HL-60 (cell line): Measurements from ENCODE around the gene TTC27.

Source experiments
- DNase-seq, 2 experiments: peaks; one replicate each; pipeline ENCODE4 v3.0.0-alpha.2; 2010 to 2020; ENCODE audit warnings: low read depth in 1 of 2, low spot score in 1 of 2
- H3K27ac ChIP-seq: fragments of 250-450 bp; sonication (Bioruptor Pico); replicated peaks from 2 replicates; pipeline ENCODE4 v1.5.1; 2020; ENCODE audit warnings: mild to moderate bottlenecking, moderate library complexity
- H3K27me3 ChIP-seq: fragments of 250-450 bp; sonication (Bioruptor Pico); 2 replicates; pipeline ENCODE4 v1.5.1; 2021; ENCODE audit warnings: mild to moderate bottlenecking, moderate library complexity; ENCODE audit not compliant: insufficient read depth, poor library complexity, severe bottlenecking
- H3K4me3 ChIP-seq: replicated peaks from 2 replicates; pipeline ENCODE4 v1.5.1; 2011; ENCODE audit warnings: mild to moderate bottlenecking, control low read depth, low read length; ENCODE audit not compliant: insufficient read depth
- GABPA ChIP-seq: IDR thresholded peaks from 2 replicates; pipeline ENCODE4 v1.6.1; 2012; ENCODE audit warnings: low read depth
- POLR2AphosphoS5 ChIP-seq: IDR thresholded peaks from 2 replicates; pipeline ENCODE4 v1.6.1; 2012; ENCODE audit warnings: low read depth
- SPI1 ChIP-seq: IDR thresholded peaks from 2 replicates; pipeline ENCODE4 v1.6.1; 2012; ENCODE audit warnings: low read depth, mild to moderate bottlenecking, borderline replicate concordance
- TF ChIP-seq, protein P1 (sequence below): IDR thresholded peaks from 2 replicates; pipeline ENCODE4 v1.6.1; 2012; ENCODE audit warnings: low read depth; ENCODE audit not compliant: insufficient replicate concordance
- TF ChIP-seq, protein P2 (sequence below): IDR thresholded peaks from one replicate; pipeline ENCODE4 v1.5.1; 2011; ENCODE audit warnings: low read length, control low read depth, inconsistent platforms; ENCODE audit not compliant: insufficient read depth

The TTC27 gene

DNA sequence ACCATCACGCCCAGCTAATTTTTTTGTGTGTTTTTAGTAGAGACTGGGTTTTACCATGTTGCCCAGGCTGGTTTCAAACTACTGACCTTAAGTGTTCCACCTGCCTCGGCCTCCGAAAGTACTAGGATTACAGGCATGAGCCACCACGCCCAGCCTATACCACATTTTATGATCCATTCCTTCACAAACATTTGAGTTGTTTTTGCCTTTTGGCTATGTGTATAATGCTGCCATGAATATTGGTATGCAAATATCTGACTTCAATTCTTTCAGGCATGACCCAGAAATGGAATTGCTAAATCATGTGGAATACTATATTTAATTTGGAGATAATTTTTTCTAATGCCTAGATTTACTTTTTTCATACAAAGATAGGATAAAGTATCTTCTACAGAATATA, 68.6 kb downstream of the TTC27 start:
- no peak for DNase-seq
- H3K27me3 ChIP-seq: no peaks in the 10 kb centered on the region
- TF ChIP-seq SPI1 (no peak), GABPA (no peak), POLR2AphosphoS5 (no peak)
- TF ChIP-seq, protein P1, sequence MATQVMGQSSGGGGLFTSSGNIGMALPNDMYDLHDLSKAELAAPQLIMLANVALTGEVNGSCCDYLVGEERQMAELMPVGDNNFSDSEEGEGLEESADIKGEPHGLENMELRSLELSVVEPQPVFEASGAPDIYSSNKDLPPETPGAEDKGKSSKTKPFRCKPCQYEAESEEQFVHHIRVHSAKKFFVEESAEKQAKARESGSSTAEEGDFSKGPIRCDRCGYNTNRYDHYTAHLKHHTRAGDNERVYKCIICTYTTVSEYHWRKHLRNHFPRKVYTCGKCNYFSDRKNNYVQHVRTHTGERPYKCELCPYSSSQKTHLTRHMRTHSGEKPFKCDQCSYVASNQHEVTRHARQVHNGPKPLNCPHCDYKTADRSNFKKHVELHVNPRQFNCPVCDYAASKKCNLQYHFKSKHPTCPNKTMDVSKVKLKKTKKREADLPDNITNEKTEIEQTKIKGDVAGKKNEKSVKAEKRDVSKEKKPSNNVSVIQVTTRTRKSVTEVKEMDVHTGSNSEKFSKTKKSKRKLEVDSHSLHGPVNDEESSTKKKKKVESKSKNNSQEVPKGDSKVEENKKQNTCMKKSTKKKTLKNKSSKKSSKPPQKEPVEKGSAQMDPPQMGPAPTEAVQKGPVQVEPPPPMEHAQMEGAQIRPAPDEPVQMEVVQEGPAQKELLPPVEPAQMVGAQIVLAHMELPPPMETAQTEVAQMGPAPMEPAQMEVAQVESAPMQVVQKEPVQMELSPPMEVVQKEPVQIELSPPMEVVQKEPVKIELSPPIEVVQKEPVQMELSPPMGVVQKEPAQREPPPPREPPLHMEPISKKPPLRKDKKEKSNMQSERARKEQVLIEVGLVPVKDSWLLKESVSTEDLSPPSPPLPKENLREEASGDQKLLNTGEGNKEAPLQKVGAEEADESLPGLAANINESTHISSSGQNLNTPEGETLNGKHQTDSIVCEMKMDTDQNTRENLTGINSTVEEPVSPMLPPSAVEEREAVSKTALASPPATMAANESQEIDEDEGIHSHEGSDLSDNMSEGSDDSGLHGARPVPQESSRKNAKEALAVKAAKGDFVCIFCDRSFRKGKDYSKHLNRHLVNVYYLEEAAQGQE: no peak
- TF ChIP-seq, protein P2, sequence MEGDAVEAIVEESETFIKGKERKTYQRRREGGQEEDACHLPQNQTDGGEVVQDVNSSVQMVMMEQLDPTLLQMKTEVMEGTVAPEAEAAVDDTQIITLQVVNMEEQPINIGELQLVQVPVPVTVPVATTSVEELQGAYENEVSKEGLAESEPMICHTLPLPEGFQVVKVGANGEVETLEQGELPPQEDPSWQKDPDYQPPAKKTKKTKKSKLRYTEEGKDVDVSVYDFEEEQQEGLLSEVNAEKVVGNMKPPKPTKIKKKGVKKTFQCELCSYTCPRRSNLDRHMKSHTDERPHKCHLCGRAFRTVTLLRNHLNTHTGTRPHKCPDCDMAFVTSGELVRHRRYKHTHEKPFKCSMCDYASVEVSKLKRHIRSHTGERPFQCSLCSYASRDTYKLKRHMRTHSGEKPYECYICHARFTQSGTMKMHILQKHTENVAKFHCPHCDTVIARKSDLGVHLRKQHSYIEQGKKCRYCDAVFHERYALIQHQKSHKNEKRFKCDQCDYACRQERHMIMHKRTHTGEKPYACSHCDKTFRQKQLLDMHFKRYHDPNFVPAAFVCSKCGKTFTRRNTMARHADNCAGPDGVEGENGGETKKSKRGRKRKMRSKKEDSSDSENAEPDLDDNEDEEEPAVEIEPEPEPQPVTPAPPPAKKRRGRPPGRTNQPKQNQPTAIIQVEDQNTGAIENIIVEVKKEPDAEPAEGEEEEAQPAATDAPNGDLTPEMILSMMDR: no peak
- H3K4me3 ChIP-seq: no peak overlapping the region
- H3K27ac ChIP-seq: no peak overlapping the region

DNA sequence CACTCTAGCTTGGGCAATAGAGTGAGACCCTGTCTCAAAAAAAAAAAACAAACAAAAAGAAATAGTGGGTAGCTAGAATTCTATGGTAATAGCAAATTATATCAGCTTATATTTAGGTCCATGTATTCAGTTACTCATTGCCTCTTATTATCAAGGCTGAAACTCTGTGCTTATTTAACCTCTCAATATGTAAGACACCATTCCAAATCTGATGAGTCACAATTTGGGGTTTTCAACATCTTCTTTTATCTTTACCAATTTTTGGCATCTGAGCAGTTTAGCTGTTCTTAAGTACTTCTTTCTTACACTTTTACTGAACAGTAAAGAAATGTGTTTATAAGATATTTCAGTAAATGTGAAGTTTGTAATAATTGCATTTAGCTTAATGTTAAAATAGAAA, 69.3 kb downstream of the TTC27 start:
- TF ChIP-seq GABPA (no peak), POLR2AphosphoS5 (no peak), SPI1 (no peak)
- TF ChIP-seq, protein P2: no peak
- TF ChIP-seq, protein P1: no peak
- no peak overlapping the region for H3K4me3 ChIP-seq
- H3K27me3 ChIP-seq: no peaks in the 10 kb centered on the region
- no peak overlapping the region for H3K27ac ChIP-seq
- DNase-seq: no peak

DNA sequence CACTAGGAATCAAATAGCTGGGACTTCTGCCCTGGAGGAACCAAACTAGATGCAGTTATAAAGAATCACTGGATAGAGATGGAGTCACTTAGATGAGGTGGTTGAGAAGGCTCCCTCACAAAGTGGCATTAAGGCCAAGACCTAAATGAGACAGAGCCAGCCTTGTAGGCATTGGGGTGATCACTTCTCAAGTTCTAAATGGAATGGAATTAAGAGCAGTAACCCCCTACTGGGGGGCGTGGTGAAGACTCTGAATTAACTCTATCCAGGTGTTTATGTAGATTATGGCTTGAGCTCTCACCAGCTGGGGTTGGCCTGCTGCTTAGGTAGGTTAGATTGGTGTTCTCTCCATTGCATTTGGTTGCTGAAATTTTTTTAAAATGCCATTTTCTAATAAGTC, 71.3 kb downstream of the TTC27 start:
- Histone ChIP-seq H3K4me3 (no peak overlapping the region), H3K27me3 (no peaks in the 10 kb centered on the region), H3K27ac (no peak overlapping the region)
- TF ChIP-seq, protein P2: no peak
- no peak for DNase-seq

DNA sequence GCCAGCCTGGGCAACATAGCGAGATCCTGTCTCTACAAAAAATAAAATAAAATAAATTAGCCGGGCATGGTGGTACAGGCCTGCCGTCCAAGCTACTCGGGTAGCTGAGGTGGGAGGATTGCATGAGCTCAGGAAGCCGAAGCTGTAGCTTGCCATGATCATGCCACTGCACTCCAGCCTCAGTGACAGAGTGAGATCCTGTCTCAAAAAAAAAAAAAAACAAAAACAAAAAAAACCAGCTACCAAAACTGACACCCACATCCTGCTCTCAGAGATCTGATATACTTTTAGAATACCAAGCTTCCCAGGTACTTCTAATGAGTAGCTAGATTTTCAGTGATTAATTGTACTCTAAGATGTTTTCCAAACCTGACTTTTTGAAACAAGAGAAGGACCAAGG, 74.0 kb downstream of the TTC27 start:
- TF ChIP-seq GABPA: no peak
- TF ChIP-seq, protein P2: no peak
- Histone ChIP-seq H3K27ac (no peak overlapping the region), H3K27me3 (no peaks in the 10 kb centered on the region), H3K4me3 (no peak overlapping the region)
- DNase-seq: no peak
